GM23248 (cell line): ENCODE data around the gene ACD.

Experiments used
- EZH2 ChIP-seq: fragments of 200-600 bp; sonication (generic); IDR thresholded peaks from 2 replicates; pipeline ENCODE4 v1.6.1; 2018; ENCODE audit warnings: antibody characterized with exemption, mild to moderate bottlenecking; ENCODE audit not compliant: insufficient read depth, poor library complexity, severe bottlenecking
- EZH2phosphoT487 ChIP-seq: fragments of 200-600 bp; sonication (generic); IDR thresholded peaks from 2 replicates; pipeline ENCODE4 v1.6.1; 2018; ENCODE audit warnings: antibody characterized with exemption, moderate library complexity, mild to moderate bottlenecking, low read depth; ENCODE audit not compliant: insufficient read depth

DNA sequence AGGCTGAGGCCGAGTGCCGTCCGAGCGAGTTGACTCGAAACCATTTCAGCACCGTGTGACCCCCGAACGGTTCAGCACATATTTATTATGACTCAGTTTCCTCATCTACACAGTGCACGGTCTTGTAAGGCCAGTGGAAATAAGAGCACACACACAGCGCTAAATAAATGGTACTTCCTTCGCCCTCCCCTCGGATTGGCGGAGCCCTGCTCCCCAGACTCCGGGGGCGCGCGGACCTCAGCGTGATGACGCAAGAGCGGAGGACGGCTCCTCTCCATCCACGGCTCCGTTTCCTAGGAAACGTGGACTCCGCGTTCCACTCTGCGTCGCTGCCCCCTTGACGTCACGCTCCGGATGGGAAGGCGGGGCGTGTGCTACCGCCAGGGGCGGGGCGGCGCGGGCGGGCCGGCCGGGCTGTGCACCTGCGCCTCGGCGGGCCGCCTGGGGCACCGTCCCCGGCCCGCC lies 536 bp upstream of the ACD start, which contains the start of gene PARD6A:
- TF ChIP-seq EZH2, result no peak
- TF ChIP-seq EZH2phosphoT487, result no peak
